GM23338 (cell line): ENCODE results near the gene TVP23B. TPM values are rescaled to one million over a fixed set of nuclear protein-coding genes. Genes with fewer than 3 reads are reported as not detected.
"Not testable (repeated sequence)": the region's sequence is repeated elsewhere in the genome, so short reads cannot be mapped to it uniquely, and the experiment has no call there.

Experiments used
- ATAC-seq: fragments of 200-7000 bp; cut with Tn5 transposase; 3 replicates; pipeline ENCODE4 v1.9.1; 2020
- DNase-seq: peaks from one replicate; pipeline ENCODE4 v3.0.0-alpha.2; 2015; ENCODE audit warnings: low spot score
- H2AFZ ChIP-seq: fragments of 200-600 bp; sonication (generic); 2 replicates; pipeline ENCODE4 v1.8.0; 2016; ENCODE audit warnings: antibody characterized with exemption, mild to moderate bottlenecking, moderate library complexity
- H3F3A ChIP-seq: fragments of 200-600 bp; sonication (generic); replicated peaks from 2 replicates; pipeline ENCODE4 v1.8.0; 2017; ENCODE audit warnings: antibody characterized with exemption, mixed run types, low read depth
- H3K27ac ChIP-seq: fragments of 200-600 bp; sonication (generic); 2 replicates; pipeline ENCODE4 v1.6.1; 2016; ENCODE audit warnings: low read depth
- H3K27me3 ChIP-seq: fragments of 200-600 bp; sonication (generic); 2 replicates; pipeline ENCODE4 v1.8.0; 2016; ENCODE audit warnings: mild to moderate bottlenecking, mixed run types, moderate library complexity; ENCODE audit not compliant: insufficient read depth
- H3K36me3 ChIP-seq: fragments of 200-600 bp; sonication (generic); 2 replicates; pipeline ENCODE4 v1.8.0; 2016; ENCODE audit warnings: mild to moderate bottlenecking; ENCODE audit not compliant: insufficient read depth
- H3K4me1 ChIP-seq: fragments of 200-600 bp; sonication (generic); 2 replicates; pipeline ENCODE4 v1.8.0; 2016; ENCODE audit warnings: mild to moderate bottlenecking, moderate library complexity; ENCODE audit not compliant: insufficient read depth
- H3K4me2 ChIP-seq: fragments of 200-600 bp; sonication (generic); 2 replicates; pipeline ENCODE4 v1.7.1; 2017; ENCODE audit warnings: mixed run types
- H3K4me3 ChIP-seq: fragments of 200-600 bp; sonication (generic); 2 replicates; pipeline ENCODE4 v1.6.1; 2016; ENCODE audit warnings: mixed run types
- H3K79me2 ChIP-seq: fragments of 200-600 bp; sonication (generic); replicated peaks from 2 replicates; pipeline ENCODE4 v1.8.0; 2017; ENCODE audit warnings: mild to moderate bottlenecking; ENCODE audit not compliant: insufficient read depth
- H3K9me2 ChIP-seq: fragments of 200-600 bp; sonication (generic); 2 replicates; pipeline ENCODE4 v1.8.0; 2017; ENCODE audit not compliant: insufficient read depth
- H4K20me1 ChIP-seq: fragments of 200-600 bp; sonication (generic); replicated peaks from 2 replicates; pipeline ENCODE4 v1.8.0; 2017; ENCODE audit warnings: mild to moderate bottlenecking; ENCODE audit not compliant: insufficient read depth
- H3K27ac Mint-ChIP-seq: 2 replicates; pipeline ENCODE4 v1.8.0; 2020; ENCODE audit warnings: inconsistent platforms, mild to moderate bottlenecking, moderate library complexity, mixed read lengths
- H3K27me3 Mint-ChIP-seq: 3 replicates; pipeline ENCODE4 v1.8.0; 2022; ENCODE audit warnings: low read depth, mild to moderate bottlenecking, moderate library complexity, mixed read lengths, inconsistent platforms; ENCODE audit not compliant: insufficient read depth, poor library complexity
- H3K36me3 Mint-ChIP-seq: 3 replicates; pipeline ENCODE4 v1.8.0; 2021; ENCODE audit warnings: low read depth, mild to moderate bottlenecking, inconsistent platforms, moderate library complexity, mixed read lengths
- H3K4me1 Mint-ChIP-seq: 3 replicates; pipeline ENCODE4 v1.8.0; 2020; ENCODE audit warnings: mild to moderate bottlenecking, inconsistent platforms, mixed read lengths
- H3K4me3 Mint-ChIP-seq: 3 replicates; pipeline ENCODE4 v1.8.0; 2021; ENCODE audit warnings: moderate library complexity, mild to moderate bottlenecking, inconsistent platforms, mixed read lengths
- H3K9me3 Mint-ChIP-seq: 3 replicates; pipeline ENCODE4 v1.8.0; 2020; ENCODE audit warnings: moderate library complexity, mild to moderate bottlenecking, inconsistent platforms, mixed read lengths
- polyA plus RNA-seq: library from polyadenylated mRNA; unstranded; fragments of >200 nt; fragmentation: Nextera tagmentation; extraction: Ambion mirVana; gene quantifications from 2 replicates; pipeline ENCODE4 v1.2.1, GENCODE V29; 2016
- total RNA-seq: library from RNA; depleted of rRNA; stranded (reverse); fragments of >200 nt; shearing (Covaris generic); gene quantifications from 2 replicates; pipeline ENCODE4 v1.2.3, GENCODE V29; 2014

The TVP23B gene
- total and polyA plus RNA-seq, 2 experiments from 2014 or later, result 26.3 to 27.4 TPM

GRCh38 chr17:18743699-18744421 is 37.1 kb upstream of the TVP23B start, which contains the start of gene FBXW10:
Gene FBXW10, plus strand, starts transcription at chr17:18744054. Its CDS starts 191 bp downstream, at chr17:18744245.
- H3F3A ChIP-seq, H3K9me3 Mint-ChIP-seq, H3K27me3 ChIP-seq, H3K4me1 Mint-ChIP-seq, DNase-seq, H3K9me2 ChIP-seq, H3K36me3 Mint-ChIP-seq, H3K4me3 ChIP-seq, H3K36me3 ChIP-seq, H3K4me2 ChIP-seq, H4K20me1 ChIP-seq, H3K27me3 Mint-ChIP-seq, H3K27ac ChIP-seq, H3K27ac Mint-ChIP-seq, H3K4me3 Mint-ChIP-seq, H3K79me2 ChIP-seq, H3K4me1 ChIP-seq, H2AFZ ChIP-seq: not testable (repeated sequence)
- ATAC-seq, result peak; percentile 77

- not testable (repeated sequence) for H3K4me1 Mint-ChIP-seq, H3K36me3 Mint-ChIP-seq, H3K27me3 ChIP-seq, H3K27ac ChIP-seq, H3K9me3 Mint-ChIP-seq, H3K27me3 Mint-ChIP-seq, H3K36me3 ChIP-seq, H3F3A ChIP-seq, H3K4me3 Mint-ChIP-seq, DNase-seq, H2AFZ ChIP-seq, H3K27ac Mint-ChIP-seq, H4K20me1 ChIP-seq, H3K9me2 ChIP-seq, H3K4me3 ChIP-seq, ATAC-seq, H3K4me1 ChIP-seq, H3K79me2 ChIP-seq, H3K4me2 ChIP-seq
Observed at GRCh38 chr17:18744726-18745125, 36.3 kb upstream of the TVP23B start.

DNA sequence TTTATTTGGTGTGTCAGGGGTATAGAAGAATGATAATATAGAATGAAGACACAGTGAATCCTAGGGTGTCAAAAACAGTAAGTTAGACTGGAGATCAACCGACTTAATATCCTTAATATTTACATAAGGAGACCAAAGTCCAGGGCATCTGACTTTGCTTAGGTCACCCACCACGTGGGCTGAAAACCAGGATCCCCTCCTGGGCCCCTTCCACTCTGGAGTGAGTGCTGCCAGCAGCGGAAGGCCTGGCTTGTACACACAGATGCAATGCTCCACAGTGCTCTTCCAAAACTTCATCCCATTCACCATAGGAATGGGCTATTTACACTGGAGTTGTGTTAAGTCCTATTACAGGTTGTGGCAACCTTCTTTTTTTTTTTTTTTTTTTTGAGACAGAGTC is 34.4 kb upstream of the TVP23B start:
- H2AFZ ChIP-seq, H3K9me3 Mint-ChIP-seq, DNase-seq, H3K27me3 ChIP-seq, H3K27me3 Mint-ChIP-seq, H3F3A ChIP-seq, H3K79me2 ChIP-seq, H3K4me3 ChIP-seq, H3K4me1 Mint-ChIP-seq, H3K27ac ChIP-seq, H3K36me3 Mint-ChIP-seq, H3K4me2 ChIP-seq, H3K36me3 ChIP-seq, H4K20me1 ChIP-seq, H3K9me2 ChIP-seq, H3K4me1 ChIP-seq, ATAC-seq, H3K4me3 Mint-ChIP-seq, H3K27ac Mint-ChIP-seq: not testable (repeated sequence)

DNA sequence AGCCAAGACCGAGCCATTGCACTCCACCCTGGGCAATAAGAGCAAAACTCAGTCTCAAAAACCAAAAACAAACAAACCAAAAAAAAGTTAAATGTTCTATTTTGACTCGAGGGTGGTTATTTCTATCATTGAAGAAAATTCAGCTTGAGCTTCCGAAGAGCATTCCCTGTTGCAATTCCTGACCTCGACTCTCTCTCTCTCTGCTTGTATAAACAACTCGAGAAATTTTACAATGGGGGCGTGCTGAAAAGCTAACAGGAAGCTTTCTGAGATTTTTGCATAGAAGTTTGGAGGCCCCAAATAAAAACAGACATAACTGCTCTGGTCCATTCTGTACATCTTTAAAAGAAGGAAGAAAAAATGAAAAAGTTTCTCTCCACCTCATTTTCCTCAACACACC is 33.5 kb upstream of the TVP23B start:
- not testable (repeated sequence) for ATAC-seq, H3K4me1 ChIP-seq, H3K27ac Mint-ChIP-seq, DNase-seq, H3K27ac ChIP-seq, H3K4me3 Mint-ChIP-seq, H4K20me1 ChIP-seq, H3K36me3 Mint-ChIP-seq, H3K36me3 ChIP-seq, H3K9me3 Mint-ChIP-seq, H3K27me3 Mint-ChIP-seq, H3K4me2 ChIP-seq, H2AFZ ChIP-seq, H3K4me3 ChIP-seq, H3K79me2 ChIP-seq, H3K27me3 ChIP-seq, H3F3A ChIP-seq, H3K4me1 Mint-ChIP-seq, H3K9me2 ChIP-seq

GRCh38 chr17:18750242-18750641 is 30.7 kb upstream of the TVP23B start:
- H3K36me3 Mint-ChIP-seq, H3K27ac Mint-ChIP-seq, H3K4me3 ChIP-seq, H3K36me3 ChIP-seq, H3F3A ChIP-seq, H3K9me3 Mint-ChIP-seq, H2AFZ ChIP-seq, H3K27me3 Mint-ChIP-seq, H3K9me2 ChIP-seq, H3K4me2 ChIP-seq, DNase-seq, H4K20me1 ChIP-seq, H3K27ac ChIP-seq, ATAC-seq, H3K79me2 ChIP-seq, H3K4me1 Mint-ChIP-seq, H3K4me3 Mint-ChIP-seq, H3K4me1 ChIP-seq, H3K27me3 ChIP-seq: not testable (repeated sequence)

DNA sequence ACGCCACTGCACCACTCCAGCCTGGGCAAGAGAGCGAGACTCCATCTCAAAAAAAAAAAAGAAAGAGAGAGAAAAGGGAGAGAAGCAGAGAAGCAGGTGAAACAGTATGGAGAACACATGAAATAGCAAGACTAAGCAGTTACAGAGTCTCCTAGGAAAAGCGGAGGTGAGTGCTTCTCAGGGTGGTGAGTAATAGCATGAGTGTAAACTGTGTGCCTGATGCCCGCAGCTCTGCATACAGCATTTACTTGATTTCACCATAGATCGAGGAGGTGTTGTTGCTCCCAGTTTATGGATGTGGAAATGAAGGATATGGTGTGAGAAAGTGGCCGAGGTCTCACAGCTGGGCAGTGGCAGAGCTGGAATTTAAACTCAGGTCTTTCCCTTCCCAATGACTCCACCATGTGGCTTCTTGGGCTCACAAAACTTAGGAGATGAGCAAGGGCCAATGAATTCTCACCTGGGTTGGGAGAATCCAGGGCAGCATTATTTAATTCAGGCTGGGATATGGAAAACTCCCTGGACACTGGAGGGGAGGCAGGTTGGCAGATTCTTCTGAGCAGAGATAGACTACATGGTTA is 27.1 kb upstream of the TVP23B start:
- not testable (repeated sequence) for H3K4me2 ChIP-seq, H3K27me3 Mint-ChIP-seq, H3K4me1 Mint-ChIP-seq, H3K27ac Mint-ChIP-seq, H4K20me1 ChIP-seq, H3K9me2 ChIP-seq, H3K36me3 Mint-ChIP-seq, H3K4me3 Mint-ChIP-seq, H3K79me2 ChIP-seq, H3K9me3 Mint-ChIP-seq, H3K27ac ChIP-seq, DNase-seq, H3K4me3 ChIP-seq, H3K36me3 ChIP-seq, H3K4me1 ChIP-seq, H2AFZ ChIP-seq, H3F3A ChIP-seq, H3K27me3 ChIP-seq
- ATAC-seq, result peak; percentile 76
